Endothelial cell of umbilical vein (primary cell): Measurements from ENCODE around the gene DSP. TPM values are rescaled to one million over a fixed set of nuclear protein-coding genes. Genes with fewer than 3 reads are reported as not detected.

ENCODE experiments used
- BruUV-seq: library from RNA; stranded (reverse); fragments of 400-500 nt; replicated peaks from 2 replicates; lab custom pipeline; 2021; lab: Mats Ljungman, UMichigan
- CTCF ChIA-PET: fragments of 300-600, 350-600 bp; sonication (Branson Sonifier 250); formaldehyde crosslinking; loops from one replicate; lab custom pipeline; 2021; ENCODE audit warnings: antibody characterized with exemption, inconsistent platforms; lab: Charles Lee
- POLR2A ChIA-PET: fragments of 300-600, 350-600 bp; sonication (Branson Sonifier 250); formaldehyde crosslinking; loops from one replicate; lab custom pipeline; 2021; ENCODE audit warnings: antibody characterized with exemption, inconsistent platforms; lab: Charles Lee
- DNase-seq: peaks from one replicate; pipeline ENCODE4 v3.0.0-alpha.2; 2011; ENCODE audit warnings: low read depth, low spot score
- FAIRE-seq: peaks from 2 replicates; lab custom pipeline; 2011; peaks lifted over from hg19 to GRCh38; lab: Jason Lieb, UNC
- H2AFZ ChIP-seq: 2 replicates; pipeline ENCODE4 v1.6.0; 2012; ENCODE audit warnings: low read depth, low read length, control low read depth, inconsistent platforms
- H3K27ac ChIP-seq: 2 replicates; pipeline ENCODE4 v1.5.1; 2011; ENCODE audit warnings: low read depth, mild to moderate bottlenecking, control low read depth, low read length, moderate library complexity; ENCODE audit not compliant: insufficient read depth
- H3K27me3 ChIP-seq, 2 experiments: 2 replicates each; pipeline versions ENCODE4 v1.6.0 to v1.6.1; 2011; ENCODE audit warnings: low read length in 2 of 2, mixed read lengths in 1 of 2; ENCODE audit not compliant: control insufficient read depth in 2 of 2, insufficient read depth in 2 of 2
- H3K36me3 ChIP-seq, 2 experiments: 2 replicates in 1 of 2; 3 replicates in 1 of 2; pipeline ENCODE4 v1.5.1; 2011; ENCODE audit warnings: low read length in 2 of 2, mild to moderate bottlenecking in 1 of 2, moderate library complexity in 1 of 2; ENCODE audit not compliant: control insufficient read depth in 2 of 2, insufficient read depth in 2 of 2; ENCODE audit errors: extremely low read depth in 1 of 2
- H3K4me1 ChIP-seq: 3 replicates; pipeline ENCODE4 v1.5.1; 2011; ENCODE audit warnings: mild to moderate bottlenecking, low read length; ENCODE audit not compliant: control insufficient read depth, insufficient read depth; ENCODE audit errors: extremely low read depth
- H3K4me2 ChIP-seq: 2 replicates; pipeline ENCODE4 v1.6.1; 2011; ENCODE audit warnings: low read length, control low read depth, mixed read lengths; ENCODE audit not compliant: insufficient read depth
- H3K4me3 ChIP-seq, 3 experiments: fragments of 200-600 bp in 1 of 3; sonication (generic), shearing (Covaris generic) in 1 of 3; replicated peaks in 1 of 3; 2 replicates each; pipeline ENCODE4 v1.5.1; 2011 to 2016; ENCODE audit warnings: control low read depth in 3 of 3, low read length in 3 of 3, mild to moderate bottlenecking in 2 of 3, inconsistent platforms in 1 of 3, low read depth in 1 of 3, moderate library complexity in 1 of 3; ENCODE audit not compliant: insufficient read depth in 1 of 3
- H3K79me2 ChIP-seq: 2 replicates; pipeline ENCODE4 v1.6.0; 2012; ENCODE audit warnings: low read length, inconsistent platforms; ENCODE audit not compliant: control insufficient read depth, insufficient read depth
- H3K9ac ChIP-seq: replicated peaks from 2 replicates; pipeline ENCODE3; 2011; ENCODE audit warnings: low read length, control low read depth; ENCODE audit not compliant: insufficient read depth; ENCODE audit errors: extremely low read depth
- H3K9me1 ChIP-seq: replicated peaks from 3 replicates; pipeline ENCODE4 v1.6.0; 2011; ENCODE audit warnings: mild to moderate bottlenecking, low read length; ENCODE audit not compliant: control insufficient read depth, insufficient read depth; ENCODE audit errors: extremely low read depth
- H3K9me3 ChIP-seq: replicated peaks from 2 replicates; pipeline ENCODE4 v1.5.1; 2012; ENCODE audit warnings: low read length, inconsistent platforms; ENCODE audit not compliant: control insufficient read depth, insufficient read depth
- H4K20me1 ChIP-seq: replicated peaks from 2 replicates; pipeline ENCODE3; 2011; ENCODE audit warnings: mild to moderate bottlenecking, low read length; ENCODE audit not compliant: control insufficient read depth, insufficient read depth; ENCODE audit errors: extremely low read depth
- EZH2 ChIP-seq: IDR thresholded peaks from 2 replicates; pipeline ENCODE4 v1.6.1; 2012; ENCODE audit warnings: borderline replicate concordance, low read depth, mild to moderate bottlenecking, moderate library complexity, low read length, inconsistent platforms; ENCODE audit not compliant: severe bottlenecking
- FOS ChIP-seq: IDR thresholded peaks from 2 replicates; pipeline ENCODE4 v1.6.1; 2011; ENCODE audit warnings: mild to moderate bottlenecking, low read length, moderate library complexity, borderline replicate concordance; ENCODE audit not compliant: insufficient read depth
- GATA2 ChIP-seq: IDR thresholded peaks from 2 replicates; pipeline ENCODE4 v1.7.0; 2011; ENCODE audit warnings: low read depth, mild to moderate bottlenecking, moderate library complexity, mixed read lengths, low read length; ENCODE audit not compliant: insufficient read length, insufficient read depth
- JUN ChIP-seq: IDR thresholded peaks from 2 replicates; pipeline ENCODE4 v1.6.1; 2011; ENCODE audit warnings: borderline replicate concordance, low read depth; ENCODE audit not compliant: insufficient read length, insufficient read depth
- MYC ChIP-seq: IDR thresholded peaks from one replicate; pipeline ENCODE4 v1.6.1; 2011; ENCODE audit warnings: mild to moderate bottlenecking, low read depth, low read length
- POLR2A ChIP-seq: IDR thresholded peaks from 2 replicates; pipeline ENCODE4 v1.6.1; 2012; ENCODE audit warnings: low read depth, mild to moderate bottlenecking, control low read depth, low read length
- POLR2AphosphoS5 ChIP-seq: IDR thresholded peaks from 2 replicates; pipeline ENCODE4 v1.6.1; 2012; ENCODE audit warnings: low read depth, mild to moderate bottlenecking, control low read depth, low read length, moderate library complexity; ENCODE audit not compliant: insufficient read depth
- dilution Hi-C: fragments of 300-500 bp; cut with MboI; formaldehyde crosslinking; loops from one replicate; pipeline ENCODE4 v1.15.0; 2019; ENCODE audit warnings: low sequenced_read_pairs; ENCODE audit not compliant: extremely low pct_ligation_motif_present
- intact Hi-C: fragments of 100-400 bp; cut with micrococcal nuclease; formaldehyde crosslinking; loops from one replicate; pipeline ENCODE4 v1.10.0; 2022
- polyA plus RNA-seq, 4 experiments: library from polyadenylated mRNA; depleted of rRNA in 3 of 4; stranded (reverse) in 3 of 4; unstranded in 1 of 4; fragments of >200 nt; gene quantifications; 2 replicates each; pipeline versions ENCODE4 v1.2.1 to v1.2.3, GENCODE V29; 2011 to 2012; ENCODE audit warnings: missing spikeins in 1 of 4
- total RNA-seq: library from RNA; stranded (reverse); gene quantifications from 2 replicates; pipeline ENCODE4 v1.2.3, GENCODE V29; 2021
- TF ChIP-seq, protein P1 (sequence below), 2 donors: IDR thresholded peaks; 1 replicate in 1 of 2; 2 replicates in 1 of 2; pipeline ENCODE4 v1.5.1; 2011; ENCODE audit warnings: low read length in 2 of 2, mild to moderate bottlenecking in 2 of 2, moderate library complexity in 2 of 2, control low read depth in 1 of 2, inconsistent platforms in 1 of 2, low read depth in 1 of 2; ENCODE audit not compliant: insufficient read depth in 1 of 2; ENCODE audit errors: extremely low read depth in 1 of 2
- TF ChIP-seq, protein P2 (sequence below): IDR thresholded peaks from 2 replicates; pipeline ENCODE4 v1.6.1; 2011; ENCODE audit not compliant: insufficient read depth, insufficient read length

DSP gene
- total and polyA plus RNA-seq, 2 donors (not counting 3 experiments of a cell fraction or from before 2014, with no cell fraction given) = 0.03 to 0.77 TPM

DNA sequence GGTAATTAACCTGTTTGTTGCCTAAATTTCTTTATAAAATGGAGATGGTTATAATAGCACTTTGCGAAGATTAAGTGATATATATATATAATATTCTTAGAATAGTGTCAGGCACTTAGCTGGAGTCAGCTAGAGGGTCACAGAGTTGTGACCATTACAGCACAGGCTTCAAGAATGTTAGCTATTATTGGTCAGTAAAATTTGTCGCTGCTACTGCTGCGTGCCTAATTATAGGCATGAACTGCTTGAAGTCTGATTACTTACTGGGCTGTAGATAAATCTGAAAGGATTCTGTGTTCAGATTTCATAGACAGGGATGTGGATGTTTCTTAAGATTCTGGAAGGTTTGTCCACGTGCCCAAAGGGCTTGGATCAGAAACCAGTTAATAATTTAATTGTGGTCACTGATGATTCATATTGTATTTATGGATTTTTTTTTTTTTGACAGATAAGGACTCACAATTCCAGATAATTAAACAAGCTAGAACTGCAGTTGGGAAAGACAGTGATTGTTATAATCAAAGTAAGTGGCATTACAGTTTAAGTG is 53.2 kb downstream of the DSP start:
- Histone ChIP-seq H3K4me2 (no peak overlapping the region), H3K27me3 (no peaks in the 10 kb centered on the region), H4K20me1 (no peaks in the 10 kb centered on the region), H3K4me1 (peaks cover 11% of the 10 kb centered on the region), H3K9me3 (no peaks in the 10 kb centered on the region), H2AFZ (no peak overlapping the region), H3K79me2 (peaks cover 31% of the 10 kb centered on the region), H3K9ac (no peak overlapping the region), H3K9me1 (no peaks in the 10 kb centered on the region), H3K4me3 (no peak overlapping the region), H3K36me3 (peaks cover 7 to 10% of the 10 kb centered on the region in 2 experiments), H3K27ac (no peak overlapping the region)
- ChIA-PET CTCF (interaction anchor here (1.1 to 1.2 kb wide), 2 partner anchors 13 to 465 kb away, joined by 3 read pairs; no protein-coding TSS in a partner anchor), POLR2A (no interaction called here)
- intact Hi-C loops (loop anchor here (5.0 kb wide), 3 partner anchors 177 to 917 kb away; partner anchors contain the start of gene SSR1), dilution Hi-C loops (no loop called here)
- FAIRE-seq (no peak), DNase-seq (no peak)
- BruUV-seq = no TSS peak
- TF ChIP-seq POLR2A (no peak), GATA2 (no peak)

DNA sequence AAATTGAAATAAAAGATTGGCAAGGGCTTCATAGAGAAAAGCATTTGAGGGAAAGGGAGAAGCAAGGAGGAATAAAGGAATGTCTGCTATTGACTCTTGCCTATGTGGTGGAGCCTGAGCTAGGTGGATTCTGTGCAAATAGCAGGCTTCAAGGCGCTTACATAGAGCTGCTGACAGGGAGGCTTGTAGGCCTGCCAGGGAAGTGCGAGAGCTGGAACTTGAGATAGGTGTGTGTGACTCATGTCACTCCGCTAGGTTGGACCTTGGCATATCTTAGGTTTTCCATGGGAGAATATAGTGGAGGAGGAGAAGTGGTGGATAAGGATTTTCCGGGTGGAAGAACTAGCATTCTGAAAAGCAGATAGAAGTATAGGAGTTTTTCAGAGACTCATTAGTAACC is 62.5 kb downstream of the DSP start:
- ChIA-PET POLR2A (no interaction called here), CTCF (no interaction called here)
- Histone ChIP-seq H4K20me1 (no peaks in the 10 kb centered on the region), H3K4me1 (no peaks in the 10 kb centered on the region), H3K9me1 (no peaks in the 10 kb centered on the region), H3K4me2 (no peak overlapping the region), H3K79me2 (no peaks in the 10 kb centered on the region), H3K9ac (no peak overlapping the region), H3K9me3 (no peaks in the 10 kb centered on the region), H2AFZ (no peak overlapping the region), H3K27ac (no peak overlapping the region), H3K27me3 (no peaks in the 10 kb centered on the region), H3K4me3 (no peak overlapping the region), H3K36me3 (peaks cover 13 to 38% of the 10 kb centered on the region in 2 experiments)
- dilution Hi-C loops (no loop called here), intact Hi-C loops (no loop called here)
- no peak for TF ChIP-seq POLR2AphosphoS5
- no peak for TF ChIP-seq EZH2
- no peak for TF ChIP-seq GATA2
- TF ChIP-seq, protein P1, sequence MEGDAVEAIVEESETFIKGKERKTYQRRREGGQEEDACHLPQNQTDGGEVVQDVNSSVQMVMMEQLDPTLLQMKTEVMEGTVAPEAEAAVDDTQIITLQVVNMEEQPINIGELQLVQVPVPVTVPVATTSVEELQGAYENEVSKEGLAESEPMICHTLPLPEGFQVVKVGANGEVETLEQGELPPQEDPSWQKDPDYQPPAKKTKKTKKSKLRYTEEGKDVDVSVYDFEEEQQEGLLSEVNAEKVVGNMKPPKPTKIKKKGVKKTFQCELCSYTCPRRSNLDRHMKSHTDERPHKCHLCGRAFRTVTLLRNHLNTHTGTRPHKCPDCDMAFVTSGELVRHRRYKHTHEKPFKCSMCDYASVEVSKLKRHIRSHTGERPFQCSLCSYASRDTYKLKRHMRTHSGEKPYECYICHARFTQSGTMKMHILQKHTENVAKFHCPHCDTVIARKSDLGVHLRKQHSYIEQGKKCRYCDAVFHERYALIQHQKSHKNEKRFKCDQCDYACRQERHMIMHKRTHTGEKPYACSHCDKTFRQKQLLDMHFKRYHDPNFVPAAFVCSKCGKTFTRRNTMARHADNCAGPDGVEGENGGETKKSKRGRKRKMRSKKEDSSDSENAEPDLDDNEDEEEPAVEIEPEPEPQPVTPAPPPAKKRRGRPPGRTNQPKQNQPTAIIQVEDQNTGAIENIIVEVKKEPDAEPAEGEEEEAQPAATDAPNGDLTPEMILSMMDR (IDR thresholded peaks at IDR 0.05; ENCODE audit: extremely low read depth in 1 of 2, insufficient read depth in 1 of 2, low read depth in 1 of 2, low read length in 2 of 2) = no peak
- no peak for TF ChIP-seq FOS
- TF ChIP-seq, protein P2, sequence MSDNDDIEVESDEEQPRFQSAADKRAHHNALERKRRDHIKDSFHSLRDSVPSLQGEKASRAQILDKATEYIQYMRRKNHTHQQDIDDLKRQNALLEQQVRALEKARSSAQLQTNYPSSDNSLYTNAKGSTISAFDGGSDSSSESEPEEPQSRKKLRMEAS = no peak
- no peak for TF ChIP-seq JUN
- no peak for TF ChIP-seq POLR2A
- no peak for TF ChIP-seq MYC
- FAIRE-seq (no peak), DNase-seq (no peak)
- no TSS peak for BruUV-seq
